OCI-LY7 (cell line): ENCODE measurements around the gene PLA1A. TPM values are rescaled to one million over a fixed set of nuclear protein-coding genes. Genes with fewer than 3 reads are reported as not detected.

ENCODE experiments used
- BruUV-seq: library from RNA; stranded (reverse); fragments of 400-500 nt; replicated peaks from 2 replicates; lab custom pipeline; 2021; lab: Mats Ljungman, UMichigan
- CTCF ChIA-PET: fragments of 300-600 bp; sonication (Branson Sonifier 250); formaldehyde crosslinking; loops from one replicate; lab custom pipeline; 2022; ENCODE audit warnings: antibody characterized with exemption; ENCODE audit not compliant: unreplicated experiment; lab: Charles Lee
- POLR2A ChIA-PET: fragments of 300-600 bp; sonication (Branson Sonifier 250); formaldehyde crosslinking; loops from one replicate; lab custom pipeline; 2022; ENCODE audit warnings: antibody characterized with exemption; lab: Charles Lee
- DNase-seq: peaks from one replicate; pipeline ENCODE4 v3.0.0-alpha.2; 2015; ENCODE audit warnings: low spot score
- H2AFZ ChIP-seq: fragments of 200-600 bp; sonication (generic), shearing (Covaris generic); 2 replicates; pipeline ENCODE4 v1.6.1; 2014; ENCODE audit warnings: mild to moderate bottlenecking, antibody characterized with exemption, low read length, moderate library complexity
- H3K27ac ChIP-seq: fragments of 200-600 bp; sonication (generic); 2 replicates; pipeline ENCODE4 v1.5.1; 2014; ENCODE audit warnings: mixed run types, low read depth, mild to moderate bottlenecking, moderate library complexity, low read length, inconsistent platforms; ENCODE audit not compliant: poor library complexity, severe bottlenecking
- H3K36me3 ChIP-seq: fragments of 200-600 bp; sonication (generic); 2 replicates; pipeline ENCODE4 v1.6.1; 2014; ENCODE audit warnings: mild to moderate bottlenecking, antibody characterized with exemption, low read length, moderate library complexity, mixed read lengths; ENCODE audit not compliant: insufficient read depth
- H3K4me1 ChIP-seq: fragments of 200-600 bp; sonication (generic); 2 replicates; pipeline ENCODE4 v1.5.1; 2014; ENCODE audit warnings: mild to moderate bottlenecking, low read length; ENCODE audit not compliant: insufficient read depth, poor library complexity, severe bottlenecking
- H3K4me2 ChIP-seq: fragments of 200-600 bp; sonication (generic); 2 replicates; pipeline ENCODE4 v1.6.1; 2014; ENCODE audit warnings: mild to moderate bottlenecking, low read length
- H3K4me3 ChIP-seq: fragments of 200-600 bp; sonication (generic); 2 replicates; pipeline ENCODE4 v1.5.1; 2014; ENCODE audit warnings: mild to moderate bottlenecking, low read depth, low read length; ENCODE audit not compliant: poor library complexity, severe bottlenecking
- H3K79me2 ChIP-seq: fragments of 200-600 bp; sonication (generic); 2 replicates; pipeline ENCODE4 v1.6.1; 2016; ENCODE audit warnings: low read depth, mild to moderate bottlenecking, low read length, moderate library complexity, mixed read lengths; ENCODE audit not compliant: insufficient read depth
- H3K9me2 ChIP-seq: fragments of 200-600 bp; sonication (generic); 2 replicates; pipeline ENCODE4 v1.6.1; 2016; ENCODE audit warnings: mild to moderate bottlenecking, low read length, mixed read lengths; ENCODE audit not compliant: insufficient read depth
- H3K9me3 ChIP-seq: fragments of 200-600 bp; sonication (generic); 2 replicates; pipeline ENCODE4 v1.6.1; 2014; ENCODE audit warnings: mild to moderate bottlenecking, mixed run types, low read length, mixed read lengths
- H4K20me1 ChIP-seq: fragments of 200-600 bp; sonication (generic); 2 replicates; pipeline ENCODE4 v1.6.1; 2014; ENCODE audit warnings: mild to moderate bottlenecking, antibody characterized with exemption, low read length, moderate library complexity, mixed read lengths; ENCODE audit not compliant: insufficient read depth
- EZH2phosphoT487 ChIP-seq: fragments of 200-600 bp; sonication (generic); IDR thresholded peaks from 2 replicates; pipeline ENCODE4 v1.6.1; 2018; ENCODE audit warnings: low read depth, borderline replicate concordance, mild to moderate bottlenecking, mixed run types, antibody characterized with exemption, low read length, moderate library complexity, mixed read lengths
- intact Hi-C: fragments of 100-400 bp; cut with micrococcal nuclease; formaldehyde crosslinking; loops from one replicate; pipeline ENCODE4 v1.10.0; 2022; ENCODE audit not compliant: unreplicated experiment
- total RNA-seq, 2 experiments: library from RNA; depleted of rRNA in 1 of 2; stranded (reverse); fragments of >200 nt in 1 of 2; shearing (Covaris generic) in 1 of 2; gene quantifications; 2 replicates each; pipeline ENCODE4 v1.2.3, GENCODE V29; 2014 to 2022
- TF ChIP-seq, protein P1 (sequence below): fragments of 200-600 bp; sonication (generic); conservative IDR thresholded peaks from 2 replicates; pipeline ENCODE4 v1.5.1; 2014; ENCODE audit warnings: mild to moderate bottlenecking, antibody characterized with exemption, low read length, moderate library complexity, mixed read lengths

The PLA1A gene
- total RNA-seq, 2 experiments from 2014 or later = not detected

DNA sequence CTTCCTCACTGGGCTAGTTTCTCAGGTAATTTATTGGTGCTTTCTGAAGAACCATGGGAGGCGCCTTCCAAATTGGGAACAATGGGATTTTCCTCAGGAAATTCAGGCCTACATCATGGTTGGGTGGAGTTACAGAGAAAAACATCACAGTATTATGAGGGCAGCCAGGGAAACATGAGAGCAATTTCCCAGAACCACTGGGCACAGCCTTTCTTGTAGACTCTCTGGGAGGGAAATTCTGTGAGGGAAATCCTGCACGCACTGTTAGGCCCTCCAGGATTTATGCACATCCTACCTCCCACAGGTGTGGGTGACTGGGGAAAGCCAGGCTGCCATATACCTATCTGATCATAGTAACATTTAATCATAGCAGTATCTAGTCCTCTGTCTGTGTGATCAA, 49.5 kb downstream of the PLA1A start:
- POLR2A ChIA-PET = no interaction called here
- Histone ChIP-seq H3K4me1 (no peaks in the 10 kb centered on the region), H3K4me2 (no peak overlapping the region), H3K4me3 (no peak overlapping the region), H3K36me3 (no peaks in the 10 kb centered on the region), H4K20me1 (no peaks in the 10 kb centered on the region), H2AFZ (no peak overlapping the region), H3K27ac (no peak overlapping the region), H3K79me2 (no peaks in the 10 kb centered on the region), H3K9me3 (no peaks in the 10 kb centered on the region), H3K9me2 (no peaks in the 10 kb centered on the region)
- CTCF ChIA-PET = no interaction called here
- intact Hi-C loops = no loop called here
- no TSS peak for BruUV-seq
- no peak for DNase-seq
- TF ChIP-seq EZH2phosphoT487 = no peak
- TF ChIP-seq, protein P1, sequence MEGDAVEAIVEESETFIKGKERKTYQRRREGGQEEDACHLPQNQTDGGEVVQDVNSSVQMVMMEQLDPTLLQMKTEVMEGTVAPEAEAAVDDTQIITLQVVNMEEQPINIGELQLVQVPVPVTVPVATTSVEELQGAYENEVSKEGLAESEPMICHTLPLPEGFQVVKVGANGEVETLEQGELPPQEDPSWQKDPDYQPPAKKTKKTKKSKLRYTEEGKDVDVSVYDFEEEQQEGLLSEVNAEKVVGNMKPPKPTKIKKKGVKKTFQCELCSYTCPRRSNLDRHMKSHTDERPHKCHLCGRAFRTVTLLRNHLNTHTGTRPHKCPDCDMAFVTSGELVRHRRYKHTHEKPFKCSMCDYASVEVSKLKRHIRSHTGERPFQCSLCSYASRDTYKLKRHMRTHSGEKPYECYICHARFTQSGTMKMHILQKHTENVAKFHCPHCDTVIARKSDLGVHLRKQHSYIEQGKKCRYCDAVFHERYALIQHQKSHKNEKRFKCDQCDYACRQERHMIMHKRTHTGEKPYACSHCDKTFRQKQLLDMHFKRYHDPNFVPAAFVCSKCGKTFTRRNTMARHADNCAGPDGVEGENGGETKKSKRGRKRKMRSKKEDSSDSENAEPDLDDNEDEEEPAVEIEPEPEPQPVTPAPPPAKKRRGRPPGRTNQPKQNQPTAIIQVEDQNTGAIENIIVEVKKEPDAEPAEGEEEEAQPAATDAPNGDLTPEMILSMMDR = no peak

DNA sequence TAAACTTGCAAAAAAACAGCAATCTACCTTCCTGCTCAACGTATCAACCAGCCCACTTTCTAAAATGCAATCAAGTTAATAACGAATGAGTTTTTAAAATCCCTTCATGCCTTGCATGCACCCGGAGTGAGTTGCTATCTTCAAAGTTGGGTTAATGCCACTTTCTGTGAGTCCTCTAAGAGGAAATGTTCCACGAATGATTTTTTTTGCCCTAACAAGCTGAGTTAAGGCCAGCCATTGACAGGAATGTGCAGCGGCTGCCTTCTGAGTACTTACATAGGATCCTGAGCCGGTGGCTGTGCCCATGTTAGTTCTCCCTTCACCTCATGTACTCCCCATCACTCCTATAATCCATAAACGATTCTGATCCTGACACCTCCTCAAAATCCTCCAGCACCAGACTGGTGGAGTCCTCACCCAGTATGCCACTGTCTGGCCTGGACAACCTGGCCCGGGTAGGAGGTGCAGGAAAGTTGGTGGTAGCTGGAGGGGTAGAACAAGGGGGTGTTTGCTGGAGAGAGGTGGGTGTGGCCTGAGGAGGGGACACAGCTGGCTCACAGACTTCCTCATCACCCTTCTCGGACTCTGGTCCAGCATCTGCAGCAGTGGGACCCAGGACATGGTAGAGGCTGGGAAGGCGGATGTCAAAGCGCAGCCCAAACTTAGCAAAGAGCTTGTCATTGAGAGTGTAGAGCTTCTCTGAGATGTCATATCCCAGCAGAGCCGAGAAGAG, 50.3 kb downstream of the PLA1A start:
- Histone ChIP-seq H3K4me2 (no peak overlapping the region), H3K36me3 (no peaks in the 10 kb centered on the region), H2AFZ (no peak overlapping the region), H3K4me1 (no peaks in the 10 kb centered on the region), H3K27ac (no peak overlapping the region), H3K4me3 (no peak overlapping the region), H3K9me2 (no peaks in the 10 kb centered on the region), H3K79me2 (no peaks in the 10 kb centered on the region), H4K20me1 (no peaks in the 10 kb centered on the region), H3K9me3 (no peaks in the 10 kb centered on the region)
- POLR2A ChIA-PET = no interaction called here
- no TSS peak for BruUV-seq
- TF ChIP-seq, protein P1 = no peak
- no peak for TF ChIP-seq EZH2phosphoT487
- intact Hi-C loops = no loop called here
- CTCF ChIA-PET = no interaction called here
- no peak for DNase-seq

DNA sequence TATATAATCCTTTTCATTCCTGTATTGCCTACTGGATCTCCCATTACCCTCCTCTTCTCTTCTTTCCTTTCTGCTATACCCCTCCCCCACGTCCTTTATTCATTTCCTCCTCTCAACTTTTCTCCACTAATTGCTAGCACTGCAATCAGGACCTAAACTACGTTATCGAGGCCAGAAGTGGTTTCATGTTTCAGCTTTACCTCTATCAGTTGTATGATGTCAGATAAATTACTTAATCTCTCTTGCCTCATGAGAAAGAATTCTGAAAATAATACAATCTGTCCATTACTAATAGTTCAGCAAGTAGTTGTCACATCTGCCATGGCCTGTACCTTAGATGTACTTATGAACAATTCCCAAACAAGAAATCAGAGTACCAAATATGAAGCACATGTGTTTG, 52.1 kb downstream of the PLA1A start:
- Histone ChIP-seq H3K4me3 (no peak overlapping the region), H3K9me3 (no peaks in the 10 kb centered on the region), H2AFZ (no peak overlapping the region), H3K79me2 (no peaks in the 10 kb centered on the region), H3K4me1 (no peaks in the 10 kb centered on the region), H3K27ac (no peak overlapping the region), H3K9me2 (no peaks in the 10 kb centered on the region), H4K20me1 (no peaks in the 10 kb centered on the region), H3K4me2 (no peak overlapping the region), H3K36me3 (no peaks in the 10 kb centered on the region)
- DNase-seq = no peak
- TF ChIP-seq, protein P1 = no peak
- TF ChIP-seq EZH2phosphoT487 = no peak
- intact Hi-C loops = no loop called here
- CTCF ChIA-PET = no interaction called here
- POLR2A ChIA-PET = interaction anchor here (1.1 to 1.3 kb wide), 2 partner anchors 14 to 23 kb away, joined by 3 read pairs; no protein-coding TSS in a partner anchor
- BruUV-seq = no TSS peak
